EL (cell line): ENCODE results near the gene SPTB.
A peak's percentile ranks its signal among the peaks of the same experiment; 100 is the strongest.

Source experiments
- DNase-seq: peaks from one replicate; pipeline ENCODE4 v3.0.0-alpha.2; 2016

The SPTB gene

GRCh38 chr14:64746298-64747250, 133.1 kb downstream of the SPTB start:
- no peak for DNase-seq

- peak; percentile 37 for DNase-seq
Measured at GRCh38 chr14:64745511-64746091, 134.1 kb downstream of the SPTB start.

- no peak for DNase-seq
Measured at GRCh38 chr14:64743061-64743460, 136.6 kb downstream of the SPTB start.

- no peak for DNase-seq
Measured at GRCh38 chr14:64741961-64742360, 137.7 kb downstream of the SPTB start.

GRCh38 chr14:64741200-64741599, 138.5 kb downstream of the SPTB start:
- DNase-seq = no peak

GRCh38 chr14:64738281-64738804, 141.4 kb downstream of the SPTB start:
- no peak for DNase-seq

- DNase-seq = no peak
Measured at GRCh38 chr14:64737391-64738280, 142.1 kb downstream of the SPTB start.

GRCh38 chr14:64736271-64737169, 143.2 kb downstream of the SPTB start:
- no peak for DNase-seq

- no peak for DNase-seq
Measured at GRCh38 chr14:64734990-64735389, 144.7 kb downstream of the SPTB start.

GRCh38 chr14:64733899-64734298, 145.8 kb downstream of the SPTB start:
- DNase-seq = no peak

GRCh38 chr14:64733321-64733720, 146.4 kb downstream of the SPTB start:
- DNase-seq = no peak

- no peak for DNase-seq
Measured at GRCh38 chr14:64732536-64733120, 147.1 kb downstream of the SPTB start.

- DNase-seq = no peak
Measured at GRCh38 chr14:64732066-64732465, 147.6 kb downstream of the SPTB start.

GRCh38 chr14:64731141-64731581, 148.5 kb downstream of the SPTB start:
- no peak for DNase-seq

GRCh38 chr14:64730681-64731080, 149.0 kb downstream of the SPTB start:
- DNase-seq = no peak

GRCh38 chr14:64730061-64730440, 149.7 kb downstream of the SPTB start:
- no peak for DNase-seq

GRCh38 chr14:64729386-64730060, 150.2 kb downstream of the SPTB start:
- no peak for DNase-seq

GRCh38 chr14:64728856-64729255, 150.9 kb downstream of the SPTB start:
- no peak for DNase-seq

- no peak for DNase-seq
Measured at GRCh38 chr14:64728106-64728505, 151.6 kb downstream of the SPTB start.

GRCh38 chr14:64727551-64728071, 152.1 kb downstream of the SPTB start:
- no peak for DNase-seq

- DNase-seq = peak; percentile 59
Measured at GRCh38 chr14:64726585-64726890, 153.2 kb downstream of the SPTB start.
